ENCODE results near the gene AFP. TPM values are rescaled to one million over a fixed set of nuclear protein-coding genes. Genes with fewer than 3 reads are reported as not detected.

AFP gene
- total and polyA plus RNA-seq, 2 donors (not counting 1 experiment from before 2014, with no cell fraction given): not detected

GRCh38 chr4:73420615-73421014 is 15.4 kb upstream of the AFP start:
- TF ChIP-seq EZH2 (IDR thresholded peaks at IDR 0.05; ENCODE audit: borderline replicate concordance, insufficient read depth, low read depth, low read length, poor library complexity, severe bottlenecking): no peak
- TF ChIP-seq, protein P1, sequence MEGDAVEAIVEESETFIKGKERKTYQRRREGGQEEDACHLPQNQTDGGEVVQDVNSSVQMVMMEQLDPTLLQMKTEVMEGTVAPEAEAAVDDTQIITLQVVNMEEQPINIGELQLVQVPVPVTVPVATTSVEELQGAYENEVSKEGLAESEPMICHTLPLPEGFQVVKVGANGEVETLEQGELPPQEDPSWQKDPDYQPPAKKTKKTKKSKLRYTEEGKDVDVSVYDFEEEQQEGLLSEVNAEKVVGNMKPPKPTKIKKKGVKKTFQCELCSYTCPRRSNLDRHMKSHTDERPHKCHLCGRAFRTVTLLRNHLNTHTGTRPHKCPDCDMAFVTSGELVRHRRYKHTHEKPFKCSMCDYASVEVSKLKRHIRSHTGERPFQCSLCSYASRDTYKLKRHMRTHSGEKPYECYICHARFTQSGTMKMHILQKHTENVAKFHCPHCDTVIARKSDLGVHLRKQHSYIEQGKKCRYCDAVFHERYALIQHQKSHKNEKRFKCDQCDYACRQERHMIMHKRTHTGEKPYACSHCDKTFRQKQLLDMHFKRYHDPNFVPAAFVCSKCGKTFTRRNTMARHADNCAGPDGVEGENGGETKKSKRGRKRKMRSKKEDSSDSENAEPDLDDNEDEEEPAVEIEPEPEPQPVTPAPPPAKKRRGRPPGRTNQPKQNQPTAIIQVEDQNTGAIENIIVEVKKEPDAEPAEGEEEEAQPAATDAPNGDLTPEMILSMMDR (IDR thresholded peaks at IDR 0.05): no peak
- ChIA-PET POLR2A (no interaction called here), CTCF (no interaction called here)
- H3K9ac ChIP-seq (ENCODE audit: low read length): no peak overlapping the region
- peaks cover 0 to 3% (median 0%) of the 10 kb centered on the region in 4 experiments for H3K27me3 ChIP-seq (replicated peaks in 1 of 4; ENCODE audit: control extremely low read depth in 1 of 4, control insufficient read depth in 3 of 4, insufficient read depth in 4 of 4, low read length in 3 of 4)
- H3K9me3 ChIP-seq (ENCODE audit: control extremely low read depth in 1 of 3, control insufficient read depth in 2 of 3, insufficient read depth in 1 of 3, low read length in 2 of 3): no peaks in the 10 kb centered on the region
- no peak for ATAC-seq (ENCODE audit: low read depth)
- no peak overlapping the region for H2AFZ ChIP-seq (ENCODE audit: insufficient read depth, low read depth, low read length, poor library complexity, severe bottlenecking)
- H3K36me3 ChIP-seq (replicated peaks in 1 of 2; ENCODE audit: control extremely low read depth in 1 of 2, control insufficient read depth in 1 of 2, extremely low read depth in 1 of 2, insufficient read depth in 2 of 2, low read length in 1 of 2): no peaks in the 10 kb centered on the region
- no peak for DNase-seq
- no peaks in the 10 kb centered on the region for H3K9me3 Mint-ChIP-seq (ENCODE audit: insufficient read depth)
- peaks cover 7% of the 10 kb centered on the region for H3K27me3 Mint-ChIP-seq
- H3K4me2 ChIP-seq (replicated peaks; ENCODE audit: low read depth, low read length, poor library complexity, severe bottlenecking): no peak overlapping the region
- no peaks in the 10 kb centered on the region for H3K4me1 ChIP-seq (ENCODE audit: control insufficient read depth in 2 of 2, insufficient read depth in 2 of 2, low read length in 2 of 2)
- no peaks in the 10 kb centered on the region for H3K4me1 Mint-ChIP-seq
- 100% methylated on average over 1 of the region's 2 CpGs for WGBS (ENCODE audit: insufficient coverage)
- H3K27ac Mint-ChIP-seq: no peak overlapping the region
- no peaks in the 10 kb centered on the region for H3K79me2 ChIP-seq (ENCODE audit: control insufficient read depth, insufficient read depth, low read length)
- no peaks in the 10 kb centered on the region for H4K20me1 ChIP-seq (ENCODE audit: control insufficient read depth, insufficient read depth, low read length, poor library complexity, severe bottlenecking)
- H3K27ac ChIP-seq (ENCODE audit: low read length in 2 of 2): no peak overlapping the region
- intact Hi-C loops (cut with micrococcal nuclease): no loop called here
- H3K4me3 ChIP-seq (ENCODE audit: control extremely low read depth in 1 of 5, extremely low read depth in 1 of 5, insufficient read depth in 1 of 5, low read depth in 2 of 5, low read length in 4 of 5): no peak overlapping the region
- H3K4me3 Mint-ChIP-seq: no peak overlapping the region

GRCh38 chr4:73421708-73422457 is 14.1 kb upstream of the AFP start:
- H3K27ac ChIP-seq (ENCODE audit: low read length in 2 of 2): no peak overlapping the region
- ChIA-PET POLR2A (no interaction called here), CTCF (no interaction called here)
- no peak overlapping the region for H3K9ac ChIP-seq (ENCODE audit: low read length)
- no peak for DNase-seq
- no peaks in the 10 kb centered on the region for H3K9me3 ChIP-seq (ENCODE audit: control extremely low read depth in 1 of 3, control insufficient read depth in 2 of 3, insufficient read depth in 1 of 3, low read length in 2 of 3)
- no peak for ATAC-seq (ENCODE audit: low read depth)
- no peaks in the 10 kb centered on the region for H4K20me1 ChIP-seq (ENCODE audit: control insufficient read depth, insufficient read depth, low read length, poor library complexity, severe bottlenecking)
- intact Hi-C loops (cut with micrococcal nuclease): no loop called here
- no peaks in the 10 kb centered on the region for H3K36me3 ChIP-seq (replicated peaks in 1 of 2; ENCODE audit: control extremely low read depth in 1 of 2, control insufficient read depth in 1 of 2, extremely low read depth in 1 of 2, insufficient read depth in 2 of 2, low read length in 1 of 2)
- peaks cover 13% of the 10 kb centered on the region for H3K27me3 Mint-ChIP-seq
- H3K79me2 ChIP-seq (ENCODE audit: control insufficient read depth, insufficient read depth, low read length): no peaks in the 10 kb centered on the region
- H2AFZ ChIP-seq (ENCODE audit: insufficient read depth, low read depth, low read length, poor library complexity, severe bottlenecking): no peak overlapping the region
- no peak overlapping the region for H3K4me3 Mint-ChIP-seq
- peaks cover 0 to 3% (median 0%) of the 10 kb centered on the region in 4 experiments for H3K27me3 ChIP-seq (replicated peaks in 1 of 4; ENCODE audit: control extremely low read depth in 1 of 4, control insufficient read depth in 3 of 4, insufficient read depth in 4 of 4, low read length in 3 of 4)
- no peak overlapping the region for H3K4me3 ChIP-seq (ENCODE audit: control extremely low read depth in 1 of 5, extremely low read depth in 1 of 5, insufficient read depth in 1 of 5, low read depth in 2 of 5, low read length in 4 of 5)
- no peaks in the 10 kb centered on the region for H3K4me1 Mint-ChIP-seq
- no peaks in the 10 kb centered on the region for H3K4me1 ChIP-seq (ENCODE audit: control insufficient read depth in 2 of 2, insufficient read depth in 2 of 2, low read length in 2 of 2)
- no peak overlapping the region for H3K27ac Mint-ChIP-seq
- TF ChIP-seq, protein P1 (IDR thresholded peaks at IDR 0.05): no peak
- TF ChIP-seq EZH2 (IDR thresholded peaks at IDR 0.05; ENCODE audit: borderline replicate concordance, insufficient read depth, low read depth, low read length, poor library complexity, severe bottlenecking): no peak
- no peak overlapping the region for H3K4me2 ChIP-seq (replicated peaks; ENCODE audit: low read depth, low read length, poor library complexity, severe bottlenecking)
- no peaks in the 10 kb centered on the region for H3K9me3 Mint-ChIP-seq (ENCODE audit: insufficient read depth)
